HepG2 (cell line): ENCODE measurements around the gene PPP2R2D. TPM values are rescaled to one million over a fixed set of nuclear protein-coding genes. Genes with fewer than 3 reads are reported as not detected.

ENCODE experiments used
- ATAC-seq: fragments of 200-7000 bp; cut with Tn5 transposase; 3 replicates; pipeline ENCODE4 v1.9.1; 2020; ENCODE audit warnings: mild to moderate bottlenecking, moderate library complexity
- BruUV-seq: library from RNA; stranded (reverse); fragments of 400-500 nt; replicated peaks from 2 replicates; lab custom pipeline; 2021; lab: Mats Ljungman, UMichigan
- CTCF ChIA-PET: fragments of 300-600 bp; formaldehyde crosslinking; extraction: SDS; loops from one replicate; lab custom pipeline; 2021; ENCODE audit warnings: low total read pairs, inconsistent platforms, low intra/inter-chr PET ratio; lab: Yijun Ruan, JAX
- POLR2A ChIA-PET: fragments of 350-600 bp; sonication (Branson Sonifier 250); formaldehyde crosslinking; loops from one replicate; lab custom pipeline; 2020; ENCODE audit warnings: antibody characterized with exemption, inconsistent platforms; lab: Yijun Ruan, JAX
- DNase-seq: peaks from one replicate; pipeline ENCODE4 v3.0.0-alpha.2; 2015; ENCODE audit warnings: low spot score
- FAIRE-seq: peaks from 3 replicates; lab custom pipeline; 2011; peaks lifted over from hg19 to GRCh38; lab: Jason Lieb, UNC
- H2AFZ ChIP-seq: one replicate; pipeline ENCODE4 v1.6.1; 2011; ENCODE audit warnings: low read length, inconsistent platforms
- H3K27ac ChIP-seq: fragments of 300-600 bp; 3 replicates; pipeline ENCODE4 v1.8.0; 2011; ENCODE audit warnings: mixed run types, mild to moderate bottlenecking, mixed read lengths, low read length, inconsistent platforms; ENCODE audit not compliant: insufficient read depth; ENCODE audit errors: extremely low read length
- H3K27me3 ChIP-seq, 2 experiments: fragments of 200-600 bp in 1 of 2; 2 replicates in 1 of 2; 3 replicates in 1 of 2; pipeline versions ENCODE4 v1.6.0 to v1.8.0; 2011; ENCODE audit warnings: low read length in 2 of 2, mild to moderate bottlenecking in 2 of 2, moderate library complexity in 2 of 2, inconsistent platforms in 1 of 2; ENCODE audit not compliant: insufficient read depth in 2 of 2, control insufficient read depth in 1 of 2
- H3K36me3 ChIP-seq, 2 experiments: fragments of 200-600 bp in 1 of 2; replicated peaks in 1 of 2; 2 replicates in 1 of 2; 3 replicates in 1 of 2; pipeline versions ENCODE4 v1.5.1 to v1.8.0; 2011; ENCODE audit warnings: low read length in 2 of 2, inconsistent platforms in 1 of 2; ENCODE audit not compliant: insufficient read depth in 2 of 2, control insufficient read depth in 1 of 2
- H3K4me1 ChIP-seq: 2 replicates; pipeline ENCODE4 v1.5.1; 2012; ENCODE audit warnings: low read length, inconsistent platforms; ENCODE audit not compliant: insufficient read depth
- H3K4me2 ChIP-seq: 2 replicates; pipeline ENCODE4 v1.6.0; 2011; ENCODE audit warnings: low read depth, low read length, inconsistent platforms
- H3K4me3 ChIP-seq, 3 experiments: fragments of 200-600 bp in 1 of 3; sonication (generic), shearing (Covaris generic) in 1 of 3; replicated peaks in 1 of 3; 2 replicates each; pipeline ENCODE4 v1.5.1; 2011 to 2016; ENCODE audit warnings: low read length in 3 of 3, inconsistent platforms in 2 of 3, low read depth in 2 of 3, mild to moderate bottlenecking in 2 of 3, control low read depth in 1 of 3, mixed read lengths in 1 of 3; ENCODE audit not compliant: insufficient read depth in 1 of 3
- H3K79me2 ChIP-seq: one replicate; pipeline ENCODE4 v1.6.1; 2011; ENCODE audit warnings: low read length, inconsistent platforms; ENCODE audit not compliant: insufficient read depth
- H3K9ac ChIP-seq: 2 replicates; pipeline ENCODE4 v1.6.0; 2011; ENCODE audit warnings: mild to moderate bottlenecking, low read depth, low read length, inconsistent platforms; ENCODE audit not compliant: insufficient read depth
- H3K9me3 ChIP-seq: 2 replicates; pipeline ENCODE4 v1.5.1; 2012; ENCODE audit warnings: mild to moderate bottlenecking, low read length
- H4K20me1 ChIP-seq: 2 replicates; pipeline ENCODE4 v1.6.0; 2011; ENCODE audit warnings: inconsistent platforms, mild to moderate bottlenecking, low read length, moderate library complexity; ENCODE audit not compliant: insufficient read depth
- IKZF1 ChIP-seq: fragments of 450-650 bp; IDR thresholded peaks from 2 replicates; pipeline ENCODE4 v1.7.1; 2016
- RAD51 ChIP-seq: fragments of 450-650 bp; IDR thresholded peaks from 2 replicates; pipeline ENCODE4 v1.6.1; 2016; ENCODE audit warnings: borderline replicate concordance
- SMARCC2 ChIP-seq: fragments of 450-650 bp; IDR thresholded peaks from 2 replicates; pipeline ENCODE4 v1.6.1; 2017; ENCODE audit warnings: antibody characterized with exemption, mild to moderate bottlenecking
- ZNF280D ChIP-seq: sonication (generic); formaldehyde crosslinking; IDR thresholded peaks from 2 replicates; pipeline ENCODE4 v1.5.1; 2020; ENCODE audit warnings: mild to moderate bottlenecking, missing genetic modification reagents
- ZNF7 ChIP-seq: IDR thresholded peaks from 2 replicates; pipeline ENCODE4 v1.6.1; 2016; ENCODE audit warnings: missing biosample characterization, missing genetic modification reagents
- ZNF720 ChIP-seq: sonication (generic); formaldehyde crosslinking; IDR thresholded peaks from 2 replicates; pipeline ENCODE4 v1.4.0; 2020; ENCODE audit warnings: missing genetic modification reagents
- ZNF775 ChIP-seq: sonication (generic); formaldehyde crosslinking; IDR thresholded peaks from 2 replicates; pipeline ENCODE4 v1.4.0; 2020; ENCODE audit warnings: missing genetic modification reagents, mild to moderate bottlenecking, moderate library complexity, borderline replicate concordance
- ZSCAN30 ChIP-seq: sonication (generic); formaldehyde crosslinking; IDR thresholded peaks from 2 replicates; pipeline ENCODE4 v1.5.0; 2020; ENCODE audit warnings: mild to moderate bottlenecking, missing genetic modification reagents
- WGBS: methylation state at CpG from one replicate; pipeline ENCODE4 v1.1.6; 2017; ENCODE audit warnings: low lambda C conversion rate; 5-methylcytosine and 5-hydroxymethylcytosine counted together
- in situ Hi-C: cut with HindIII; loops from 2 replicates; pipeline ENCODE4 v1.10.0; 2017; ENCODE audit warnings: low pct_unique_long_range_greater_than_20kb; ENCODE audit not compliant: extremely low pct_ligation_motif_present
- intact Hi-C: fragments of 100-400 bp; cut with micrococcal nuclease; formaldehyde crosslinking; loops from one replicate; pipeline ENCODE4 v1.10.0; 2022; ENCODE audit not compliant: unreplicated experiment
- polyA plus RNA-seq, 8 experiments: library from polyadenylated mRNA; depleted of rRNA in 3 of 8; stranded (reverse) in 7 of 8; unstranded in 1 of 8; fragments of >200 nt; fragmentation: Illumina TruSeq in 4 of 8; extraction: Trizol in 4 of 8; gene quantifications; 2 replicates each; pipeline versions ENCODE4 v1.2.1 to v1.2.3, GENCODE V29; 2011 to 2016; ENCODE audit warnings: low read depth in 4 of 8, missing spikeins in 1 of 8, mixed read lengths in 1 of 8; ENCODE audit not compliant: insufficient read depth in 1 of 8
- total RNA-seq, 5 experiments: library from RNA; depleted of rRNA; stranded (reverse); fragments of >200 nt; fragmentation: Illumina TruSeq; extraction: Trizol; gene quantifications; 2 replicates each; pipeline ENCODE4 v1.2.3, GENCODE V29; 2016; ENCODE audit warnings: low read depth in 1 of 5

Gene PPP2R2D
- total and polyA plus RNA-seq, 2 of the 13 experiments (the other 11 are each of a cell fraction or from before 2014, with no cell fraction given) = 32.7 to 33.2 TPM

GRCh38 chr10:131905267-131905571 is 4.4 kb downstream of the PPP2R2D start:
- H3K36me3 ChIP-seq = peaks cover 15 to 28% of the 10 kb centered on the region in 2 experiments
- no TSS peak for BruUV-seq
- H3K27me3 ChIP-seq = no peaks in the 10 kb centered on the region; a peak in 1 of 5 replicates
- H3K79me2 ChIP-seq = peaks cover 83% of the 10 kb centered on the region
- peaks cover 65% of the 10 kb centered on the region for H4K20me1 ChIP-seq
- intact Hi-C loops = no loop called here
- H2AFZ ChIP-seq = no peak overlapping the region
- peaks cover 75% of the 10 kb centered on the region for H3K4me1 ChIP-seq
- no peak overlapping the region for H3K4me3 ChIP-seq
- in situ Hi-C loops = no loop called here
- ATAC-seq (no peak), FAIRE-seq (no peak), DNase-seq (no peak)
- H3K9ac ChIP-seq = no peak overlapping the region
- H3K9me3 ChIP-seq = no peaks in the 10 kb centered on the region
- no peak for TF ChIP-seq ZNF280D
- TF ChIP-seq ZNF720 (CRISPR knock-in tag) = no peak
- no peak for TF ChIP-seq SMARCC2
- TF ChIP-seq ZSCAN30 (CRISPR knock-in tag) = no peak
- no peak for TF ChIP-seq IKZF1
- no peak for TF ChIP-seq ZNF775
- TF ChIP-seq RAD51 = no peak
- TF ChIP-seq ZNF7 (CRISPR knock-in tag) = no peak
- 84% methylated on average over 5 of the region's 5 CpGs for WGBS
- H3K27ac ChIP-seq = no peak overlapping the region
- ChIA-PET CTCF (no interaction called here), POLR2A (interaction anchor here (1.3 kb wide), 1 partner anchor 76 kb away, joined by 3 read pairs; the partner anchor contains the start of gene BNIP3)
- H3K4me2 ChIP-seq = no peak overlapping the region
